Lower leg skin (tissue), 4 donors: Measurements from ENCODE around the gene NFATC2. TPM values are rescaled to one million over a fixed set of nuclear protein-coding genes. Genes with fewer than 3 reads are reported as not detected.
"Not testable (repeated sequence)": the region's sequence is repeated elsewhere in the genome, so short reads cannot be mapped to it uniquely, and the experiment has no call there.

ENCODE experiments used
- DNase-seq, 2 donors: peaks; one replicate each; pipeline ENCODE4 v3.0.0-alpha.2; 2019; ENCODE audit warnings: low spot score in 2 of 2
- H3K4me3 ChIP-seq: fragments of 200-600 bp; sonication (generic); 2 replicates; pipeline ENCODE4 v1.5.1; 2017; ENCODE audit warnings: mild to moderate bottlenecking, low read depth; ENCODE audit not compliant: poor library complexity, severe bottlenecking
- CTCF ChIP-seq, 3 donors: fragments of 450-650 bp; IDR thresholded peaks; one replicate each; pipeline ENCODE4 v1.5.1; 2016; ENCODE audit warnings: antibody characterized with exemption in 3 of 3, mild to moderate bottlenecking in 3 of 3, moderate library complexity in 2 of 3
- POLR2A ChIP-seq, 2 donors: fragments of 450-650 bp; IDR thresholded peaks; one replicate each; pipeline ENCODE4 v1.6.1; 2016 to 2017; ENCODE audit warnings: antibody characterized with exemption in 2 of 2, mild to moderate bottlenecking in 1 of 2, moderate library complexity in 1 of 2
- WGBS, 2 donors: methylation state at CpG; one replicate each; pipeline ENCODE4 v1.1.5; 2018; 5-methylcytosine and 5-hydroxymethylcytosine counted together
- intact Hi-C: fragments of 100-400 bp; cut with DNase I; formaldehyde crosslinking; loops from one replicate; pipeline ENCODE4 v1.15.0; 2023; ENCODE audit warnings: low total_unique reads
- total RNA-seq, 4 donors: library from RNA; depleted of rRNA; stranded (reverse); fragments of >200 nt; gene quantifications; one replicate each; pipeline ENCODE4 v1.1.0, GENCODE V29; 2016

Gene NFATC2
- total RNA-seq, 4 donors from 2014 or later: 4.0 to 10.4 (median 5.1) TPM

GRCh38 chr20:51468636-51469035, 73.9 kb downstream of the NFATC2 start:
- no peak for TF ChIP-seq CTCF (IDR thresholded peaks at IDR 0.05)
- TF ChIP-seq POLR2A (IDR thresholded peaks at IDR 0.05): no peak
- intact Hi-C loops: no loop called here
- no peak overlapping the region for H3K4me3 ChIP-seq
- 95 to 96% methylated on average over 7 of the region's 7 CpGs for WGBS, 2 donors
- DNase-seq: no peak

- 85% methylated on average over 10 of the region's 10 CpGs for WGBS, 2 donors
- H3K4me3 ChIP-seq: no peak overlapping the region
- TF ChIP-seq CTCF (IDR thresholded peaks at IDR 0.05): no peak
- no peak for TF ChIP-seq POLR2A (IDR thresholded peaks at IDR 0.05)
- no peak for DNase-seq
- intact Hi-C loops: no loop called here
Observed at GRCh38 chr20:51467956-51468626, 74.4 kb downstream of the NFATC2 start.

GRCh38 chr20:51463998-51464397, 78.5 kb downstream of the NFATC2 start:
- peak in 1 of 2 donors; percentile 69 for DNase-seq
- intact Hi-C loops: no loop called here
- TF ChIP-seq POLR2A (IDR thresholded peaks at IDR 0.05): no peak
- no peak for TF ChIP-seq CTCF (IDR thresholded peaks at IDR 0.05)
- 82 to 83% methylated on average over 9 of the region's 9 CpGs for WGBS, 2 donors
- H3K4me3 ChIP-seq: no peak overlapping the region

GRCh38 chr20:51463560-51463959, 79.0 kb downstream of the NFATC2 start:
- TF ChIP-seq CTCF (IDR thresholded peaks at IDR 0.05) (no peak), POLR2A (IDR thresholded peaks at IDR 0.05) (no peak)
- intact Hi-C loops: no loop called here
- DNase-seq: peak in 1 of 2 donors; percentile 60
- WGBS, 2 donors: 50 to 54% methylated on average over 8 of the region's 8 CpGs
- H3K4me3 ChIP-seq: no peak overlapping the region

GRCh38 chr20:51462566-51463276, 79.8 kb downstream of the NFATC2 start:
- no peak overlapping the region for H3K4me3 ChIP-seq
- WGBS, 2 donors: 29 to 43% methylated on average over 11 to 12 of the region's 12 CpGs
- peak in 1 of 2 donors; percentile 91 for DNase-seq
- intact Hi-C loops: no loop called here
- no peak for TF ChIP-seq POLR2A (IDR thresholded peaks at IDR 0.05)
- no peak for TF ChIP-seq CTCF (IDR thresholded peaks at IDR 0.05)

GRCh38 chr20:51461846-51462245, 80.7 kb downstream of the NFATC2 start:
- 92 to 93% methylated on average over 5 of the region's 5 CpGs for WGBS, 2 donors
- peak in 1 of 2 donors; percentile 60 for DNase-seq
- intact Hi-C loops, H3K4me3 ChIP-seq: not testable (repeated sequence)
